Mesendoderm (in vitro differentiated cells): ENCODE results near the gene COX5A.
"Not testable (repeated sequence)": the region's sequence is repeated elsewhere in the genome, so short reads cannot be mapped to it uniquely, and the experiment has no call there.

Experiments
- DNase-seq: peaks from one replicate; pipeline ENCODE4 v3.0.0; 2013
- H2AK5ac ChIP-seq: 2 replicates; pipeline ENCODE4 v1.6.1; 2013; ENCODE audit warnings: low read length, inconsistent platforms
- H2BK120ac ChIP-seq: 2 replicates; pipeline ENCODE4 v1.6.1; 2013; ENCODE audit warnings: low read depth, mild to moderate bottlenecking, low read length, moderate library complexity, mixed read lengths
- H2BK15ac ChIP-seq: replicated peaks from 2 replicates; pipeline ENCODE4 v1.6.1; 2013; ENCODE audit warnings: low read depth, mild to moderate bottlenecking, moderate library complexity
- H2BK5ac ChIP-seq: 2 replicates; pipeline ENCODE4 v1.6.1; 2013; ENCODE audit warnings: low read length, inconsistent platforms
- H3K18ac ChIP-seq: 2 replicates; pipeline ENCODE4 v1.6.1; 2013; ENCODE audit warnings: mild to moderate bottlenecking, low read length, mixed read lengths
- H3K23ac ChIP-seq: one replicate; pipeline ENCODE4 v1.6.1; 2013; ENCODE audit warnings: low read length
- H3K27ac ChIP-seq: 2 replicates; pipeline ENCODE4 v1.5.1; 2013; ENCODE audit warnings: low read depth, mild to moderate bottlenecking, inconsistent platforms, low read length, moderate library complexity
- H3K27me3 ChIP-seq: 2 replicates; pipeline ENCODE4 v1.6.1; 2013; ENCODE audit warnings: low read length, control low read depth, mild to moderate bottlenecking, inconsistent platforms; ENCODE audit not compliant: insufficient read depth, poor library complexity
- H3K36me3 ChIP-seq: 2 replicates; pipeline ENCODE4 v1.6.1; 2013; ENCODE audit warnings: low read length, inconsistent platforms; ENCODE audit not compliant: control insufficient read depth, insufficient read depth
- H3K4ac ChIP-seq: one replicate; pipeline ENCODE4 v1.6.1; 2013; ENCODE audit warnings: low read depth, mild to moderate bottlenecking, low read length, moderate library complexity
- H3K4me1 ChIP-seq: 2 replicates; pipeline ENCODE4 v1.6.1; 2013; ENCODE audit warnings: low read depth, low read length, inconsistent platforms; ENCODE audit not compliant: control insufficient read depth
- H3K4me2 ChIP-seq: 2 replicates; pipeline ENCODE4 v1.6.1; 2013; ENCODE audit warnings: low read length
- H3K4me3 ChIP-seq: 2 replicates; pipeline ENCODE4 v1.5.1; 2013; ENCODE audit warnings: mild to moderate bottlenecking, low read length
- H3K56ac ChIP-seq: one replicate; pipeline ENCODE4 v1.6.1; 2013; ENCODE audit warnings: low read length
- H3K79me1 ChIP-seq: 2 replicates; pipeline ENCODE4 v1.6.1; 2013; ENCODE audit warnings: low read length, inconsistent platforms
- H3K79me2 ChIP-seq: 2 replicates; pipeline ENCODE4 v1.6.1; 2013; ENCODE audit warnings: mild to moderate bottlenecking, low read length; ENCODE audit not compliant: control insufficient read depth, insufficient read depth
- H3K9ac ChIP-seq: 2 replicates; pipeline ENCODE4 v1.6.1; 2013; ENCODE audit warnings: low read length, inconsistent platforms
- H4K5ac ChIP-seq: one replicate; pipeline ENCODE4 v1.6.1; 2013; ENCODE audit warnings: low read length
- H4K8ac ChIP-seq: one replicate; pipeline ENCODE4 v1.6.1; 2013; ENCODE audit warnings: low read depth, mild to moderate bottlenecking, control low read depth, low read length, moderate library complexity
- WGBS: extraction: QIAGEN DNeasy Blood & Tissue Kit; methylation state at CpG from one replicate; pipeline ENCODE4 v1.1.7; 2013; ENCODE audit warnings: low lambda C conversion rate, missing lambda C conversion rate; ENCODE audit not compliant: insufficient coverage; ENCODE audit errors: extremely low coverage; 5-methylcytosine and 5-hydroxymethylcytosine counted together

COX5A gene

GRCh38 chr15:74954515-74954914, 16.6 kb upstream of the COX5A start:
- Histone ChIP-seq H3K27me3 (peaks cover 18% of the 10 kb centered on the region), H3K79me1 (no peaks in the 10 kb centered on the region), H2BK120ac (no peak overlapping the region), H3K27ac (no peak overlapping the region), H3K4me3 (no peak overlapping the region), H3K4me2 (no peak overlapping the region), H3K36me3 (no peaks in the 10 kb centered on the region), H2BK15ac (no peak overlapping the region), H4K5ac (no peak overlapping the region), H2BK5ac (no peak overlapping the region), H3K18ac (no peak overlapping the region), H2AK5ac (no peak overlapping the region), H3K79me2 (no peaks in the 10 kb centered on the region), H4K8ac (no peak overlapping the region), H3K4ac (no peak overlapping the region), H3K23ac (no peak overlapping the region), H3K4me1 (peaks cover 12% of the 10 kb centered on the region), H3K9ac (peak overlapping the region; percentile 9), H3K56ac (peak overlapping the region; percentile 30)
- peak; percentile 85 for DNase-seq

GRCh38 chr15:74951006-74951405, 13.1 kb upstream of the COX5A start:
- Histone ChIP-seq H3K4me1 (peaks cover 10% of the 10 kb centered on the region), H3K4me2 (no peak overlapping the region), H3K23ac (no peak overlapping the region), H3K36me3 (no peaks in the 10 kb centered on the region), H4K5ac (no peak overlapping the region), H3K56ac (no peak overlapping the region), H3K4ac (no peak overlapping the region), H2BK120ac (no peak overlapping the region), H2BK15ac (no peak overlapping the region), H3K79me1 (no peaks in the 10 kb centered on the region), H3K9ac (no peak overlapping the region), H4K8ac (no peak overlapping the region), H3K4me3 (no peak overlapping the region), H3K27ac (no peak overlapping the region), H2BK5ac (no peak overlapping the region), H3K79me2 (no peaks in the 10 kb centered on the region), H3K27me3 (peaks cover 7% of the 10 kb centered on the region), H3K18ac (no peak overlapping the region), H2AK5ac (no peak overlapping the region)
- WGBS: no CpG with 5 or more reads among the region's 3 CpGs
- no peak for DNase-seq

- no peak overlapping the region for H2AK5ac ChIP-seq
- H3K18ac ChIP-seq: no peak overlapping the region
- H3K36me3 ChIP-seq: no peaks in the 10 kb centered on the region
- H3K4ac ChIP-seq: no peak overlapping the region
- no peak overlapping the region for H4K8ac ChIP-seq
- no peak overlapping the region for H4K5ac ChIP-seq
- H2BK5ac ChIP-seq: no peak overlapping the region
- H2BK120ac ChIP-seq: no peak overlapping the region
- no peak overlapping the region for H3K27ac ChIP-seq
- H2BK15ac ChIP-seq: no peak overlapping the region
- H3K56ac ChIP-seq: no peak overlapping the region
- no peaks in the 10 kb centered on the region for H3K79me1 ChIP-seq
- no peaks in the 10 kb centered on the region for H3K79me2 ChIP-seq
- no peak overlapping the region for H3K4me2 ChIP-seq
- DNase-seq: peak; percentile 92
- H3K23ac ChIP-seq: no peak overlapping the region
- H3K27me3 ChIP-seq: peaks cover under 1% of the 10 kb centered on the region
- no peak overlapping the region for H3K4me3 ChIP-seq
- H3K4me1 ChIP-seq: peaks cover 5% of the 10 kb centered on the region
- WGBS: no CpG with 5 or more reads among the region's 7 CpGs
- no peak overlapping the region for H3K9ac ChIP-seq
Measured at GRCh38 chr15:74950078-74950908, 12.4 kb upstream of the COX5A start.

- no peak for DNase-seq
- no peaks in the 10 kb centered on the region for H3K4me1 ChIP-seq
- no peak overlapping the region for H2BK15ac ChIP-seq
- no peak overlapping the region for H2AK5ac ChIP-seq
- H3K4me2 ChIP-seq: peak overlapping the region; percentile 22
- H3K36me3 ChIP-seq: no peaks in the 10 kb centered on the region
- peak overlapping the region; percentile 93 for H3K27ac ChIP-seq
- H3K9ac ChIP-seq: peak overlapping the region; percentile 93
- peak overlapping the region; percentile 91 for H3K23ac ChIP-seq
- peak overlapping the region; percentile 7 for H2BK5ac ChIP-seq
- H3K79me1 ChIP-seq: no peaks in the 10 kb centered on the region
- H3K4me3 ChIP-seq: peak overlapping the region; percentile 75
- WGBS: no CpG with 5 or more reads among the region's 18 CpGs
- no peaks in the 10 kb centered on the region for H3K27me3 ChIP-seq
- no peak overlapping the region for H3K4ac ChIP-seq
- no peak overlapping the region for H4K5ac ChIP-seq
- peaks cover 24% of the 10 kb centered on the region for H3K79me2 ChIP-seq
- peak overlapping the region; percentile 93 for H3K56ac ChIP-seq
- no peak overlapping the region for H4K8ac ChIP-seq
- H3K18ac ChIP-seq: peak overlapping the region; percentile 83
- no peak overlapping the region for H2BK120ac ChIP-seq
Measured at GRCh38 chr15:74937272-74937589, 642 bp downstream of the COX5A start.

GRCh38 chr15:74935193-74935592, 2.7 kb downstream of the COX5A start:
- H2BK15ac ChIP-seq, H2AK5ac ChIP-seq, H3K56ac ChIP-seq, H3K27ac ChIP-seq, H4K8ac ChIP-seq, H3K79me1 ChIP-seq, H3K9ac ChIP-seq, H2BK120ac ChIP-seq, H3K4me1 ChIP-seq, H3K36me3 ChIP-seq, H2BK5ac ChIP-seq, H3K18ac ChIP-seq, H3K4ac ChIP-seq, H3K4me3 ChIP-seq, H3K27me3 ChIP-seq, H3K23ac ChIP-seq, H4K5ac ChIP-seq, H3K4me2 ChIP-seq: not testable (repeated sequence)
- DNase-seq: peak; percentile 89
- WGBS: no CpG with 5 or more reads among the region's 3 CpGs
- H3K79me2 ChIP-seq: peaks cover 24% of the 10 kb centered on the region

- H3K56ac ChIP-seq: no peak overlapping the region
- no peak overlapping the region for H2BK5ac ChIP-seq
- no peak overlapping the region for H4K5ac ChIP-seq
- H3K9ac ChIP-seq: no peak overlapping the region
- H2AK5ac ChIP-seq: no peak overlapping the region
- no peaks in the 10 kb centered on the region for H3K27me3 ChIP-seq
- WGBS: no CpG with 5 or more reads among the region's 2 CpGs
- no peak overlapping the region for H3K18ac ChIP-seq
- no peak overlapping the region for H2BK15ac ChIP-seq
- H3K23ac ChIP-seq: no peak overlapping the region
- H3K36me3 ChIP-seq: peaks cover 1% of the 10 kb centered on the region
- no peak overlapping the region for H3K4me3 ChIP-seq
- peaks cover under 1% of the 10 kb centered on the region for H3K79me1 ChIP-seq
- no peaks in the 10 kb centered on the region for H3K4me1 ChIP-seq
- H3K4me2 ChIP-seq: no peak overlapping the region
- no peak for DNase-seq
- H3K4ac ChIP-seq: no peak overlapping the region
- H3K79me2 ChIP-seq: peaks cover 28% of the 10 kb centered on the region
- no peak overlapping the region for H2BK120ac ChIP-seq
- H4K8ac ChIP-seq: no peak overlapping the region
- no peak overlapping the region for H3K27ac ChIP-seq
Measured at GRCh38 chr15:74933573-74933972, 4.3 kb downstream of the COX5A start.
